ENCODE measurements around the gene SGCA. TPM values are rescaled to one million over a fixed set of nuclear protein-coding genes. Genes with fewer than 3 reads are reported as not detected.

SGCA gene
- total and polyA plus RNA-seq, 2 of the 8 experiments (the other 6 are each of a cell fraction or from before 2014, with no cell fraction given), result 0.12 TPM; not detected in 1

DNA sequence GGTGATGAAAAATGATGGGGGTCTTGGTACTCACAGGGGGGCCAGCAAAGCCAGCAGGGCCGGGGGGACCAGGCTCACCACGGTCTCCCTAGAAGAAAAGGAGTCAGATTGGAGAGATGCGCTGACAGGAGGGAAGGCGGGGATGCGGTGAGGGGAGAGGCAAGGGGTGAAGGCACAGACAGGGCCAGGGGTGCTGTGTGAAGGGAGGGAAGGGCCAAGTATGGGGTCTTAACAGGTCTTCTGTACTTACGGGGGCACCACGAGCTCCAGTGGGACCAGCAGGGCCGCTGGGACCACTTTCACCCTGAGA lies 24.4 kb downstream of the SGCA start (continued):
- TF ChIP-seq, protein P1, sequence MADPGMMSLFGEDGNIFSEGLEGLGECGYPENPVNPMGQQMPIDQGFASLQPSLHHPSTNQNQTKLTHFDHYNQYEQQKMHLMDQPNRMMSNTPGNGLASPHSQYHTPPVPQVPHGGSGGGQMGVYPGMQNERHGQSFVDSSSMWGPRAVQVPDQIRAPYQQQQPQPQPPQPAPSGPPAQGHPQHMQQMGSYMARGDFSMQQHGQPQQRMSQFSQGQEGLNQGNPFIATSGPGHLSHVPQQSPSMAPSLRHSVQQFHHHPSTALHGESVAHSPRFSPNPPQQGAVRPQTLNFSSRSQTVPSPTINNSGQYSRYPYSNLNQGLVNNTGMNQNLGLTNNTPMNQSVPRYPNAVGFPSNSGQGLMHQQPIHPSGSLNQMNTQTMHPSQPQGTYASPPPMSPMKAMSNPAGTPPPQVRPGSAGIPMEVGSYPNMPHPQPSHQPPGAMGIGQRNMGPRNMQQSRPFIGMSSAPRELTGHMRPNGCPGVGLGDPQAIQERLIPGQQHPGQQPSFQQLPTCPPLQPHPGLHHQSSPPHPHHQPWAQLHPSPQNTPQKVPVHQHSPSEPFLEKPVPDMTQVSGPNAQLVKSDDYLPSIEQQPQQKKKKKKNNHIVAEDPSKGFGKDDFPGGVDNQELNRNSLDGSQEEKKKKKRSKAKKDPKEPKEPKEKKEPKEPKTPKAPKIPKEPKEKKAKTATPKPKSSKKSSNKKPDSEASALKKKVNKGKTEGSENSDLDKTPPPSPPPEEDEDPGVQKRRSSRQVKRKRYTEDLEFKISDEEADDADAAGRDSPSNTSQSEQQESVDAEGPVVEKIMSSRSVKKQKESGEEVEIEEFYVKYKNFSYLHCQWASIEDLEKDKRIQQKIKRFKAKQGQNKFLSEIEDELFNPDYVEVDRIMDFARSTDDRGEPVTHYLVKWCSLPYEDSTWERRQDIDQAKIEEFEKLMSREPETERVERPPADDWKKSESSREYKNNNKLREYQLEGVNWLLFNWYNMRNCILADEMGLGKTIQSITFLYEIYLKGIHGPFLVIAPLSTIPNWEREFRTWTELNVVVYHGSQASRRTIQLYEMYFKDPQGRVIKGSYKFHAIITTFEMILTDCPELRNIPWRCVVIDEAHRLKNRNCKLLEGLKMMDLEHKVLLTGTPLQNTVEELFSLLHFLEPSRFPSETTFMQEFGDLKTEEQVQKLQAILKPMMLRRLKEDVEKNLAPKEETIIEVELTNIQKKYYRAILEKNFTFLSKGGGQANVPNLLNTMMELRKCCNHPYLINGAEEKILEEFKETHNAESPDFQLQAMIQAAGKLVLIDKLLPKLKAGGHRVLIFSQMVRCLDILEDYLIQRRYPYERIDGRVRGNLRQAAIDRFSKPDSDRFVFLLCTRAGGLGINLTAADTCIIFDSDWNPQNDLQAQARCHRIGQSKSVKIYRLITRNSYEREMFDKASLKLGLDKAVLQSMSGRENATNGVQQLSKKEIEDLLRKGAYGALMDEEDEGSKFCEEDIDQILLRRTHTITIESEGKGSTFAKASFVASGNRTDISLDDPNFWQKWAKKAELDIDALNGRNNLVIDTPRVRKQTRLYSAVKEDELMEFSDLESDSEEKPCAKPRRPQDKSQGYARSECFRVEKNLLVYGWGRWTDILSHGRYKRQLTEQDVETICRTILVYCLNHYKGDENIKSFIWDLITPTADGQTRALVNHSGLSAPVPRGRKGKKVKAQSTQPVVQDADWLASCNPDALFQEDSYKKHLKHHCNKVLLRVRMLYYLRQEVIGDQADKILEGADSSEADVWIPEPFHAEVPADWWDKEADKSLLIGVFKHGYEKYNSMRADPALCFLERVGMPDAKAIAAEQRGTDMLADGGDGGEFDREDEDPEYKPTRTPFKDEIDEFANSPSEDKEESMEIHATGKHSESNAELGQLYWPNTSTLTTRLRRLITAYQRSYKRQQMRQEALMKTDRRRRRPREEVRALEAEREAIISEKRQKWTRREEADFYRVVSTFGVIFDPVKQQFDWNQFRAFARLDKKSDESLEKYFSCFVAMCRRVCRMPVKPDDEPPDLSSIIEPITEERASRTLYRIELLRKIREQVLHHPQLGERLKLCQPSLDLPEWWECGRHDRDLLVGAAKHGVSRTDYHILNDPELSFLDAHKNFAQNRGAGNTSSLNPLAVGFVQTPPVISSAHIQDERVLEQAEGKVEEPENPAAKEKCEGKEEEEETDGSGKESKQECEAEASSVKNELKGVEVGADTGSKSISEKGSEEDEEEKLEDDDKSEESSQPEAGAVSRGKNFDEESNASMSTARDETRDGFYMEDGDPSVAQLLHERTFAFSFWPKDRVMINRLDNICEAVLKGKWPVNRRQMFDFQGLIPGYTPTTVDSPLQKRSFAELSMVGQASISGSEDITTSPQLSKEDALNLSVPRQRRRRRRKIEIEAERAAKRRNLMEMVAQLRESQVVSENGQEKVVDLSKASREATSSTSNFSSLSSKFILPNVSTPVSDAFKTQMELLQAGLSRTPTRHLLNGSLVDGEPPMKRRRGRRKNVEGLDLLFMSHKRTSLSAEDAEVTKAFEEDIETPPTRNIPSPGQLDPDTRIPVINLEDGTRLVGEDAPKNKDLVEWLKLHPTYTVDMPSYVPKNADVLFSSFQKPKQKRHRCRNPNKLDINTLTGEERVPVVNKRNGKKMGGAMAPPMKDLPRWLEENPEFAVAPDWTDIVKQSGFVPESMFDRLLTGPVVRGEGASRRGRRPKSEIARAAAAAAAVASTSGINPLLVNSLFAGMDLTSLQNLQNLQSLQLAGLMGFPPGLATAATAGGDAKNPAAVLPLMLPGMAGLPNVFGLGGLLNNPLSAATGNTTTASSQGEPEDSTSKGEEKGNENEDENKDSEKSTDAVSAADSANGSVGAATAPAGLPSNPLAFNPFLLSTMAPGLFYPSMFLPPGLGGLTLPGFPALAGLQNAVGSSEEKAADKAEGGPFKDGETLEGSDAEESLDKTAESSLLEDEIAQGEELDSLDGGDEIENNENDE (IDR thresholded peaks at IDR 0.05; ENCODE audit: insufficient replicate concordance, low read length), result no peak
- no peak for TF ChIP-seq BCL11A (IDR thresholded peaks at IDR 0.05; ENCODE audit: low read depth in 2 of 2, low read length in 2 of 2)
- TF ChIP-seq CHD2 (IDR thresholded peaks at IDR 0.05; ENCODE audit: low read length), result no peak
- no peak for TF ChIP-seq JUND (IDR thresholded peaks at IDR 0.05; ENCODE audit: low read length)
- TF ChIP-seq BACH1 (IDR thresholded peaks at IDR 0.05; ENCODE audit: low read length), result no peak
- TF ChIP-seq, protein P2, sequence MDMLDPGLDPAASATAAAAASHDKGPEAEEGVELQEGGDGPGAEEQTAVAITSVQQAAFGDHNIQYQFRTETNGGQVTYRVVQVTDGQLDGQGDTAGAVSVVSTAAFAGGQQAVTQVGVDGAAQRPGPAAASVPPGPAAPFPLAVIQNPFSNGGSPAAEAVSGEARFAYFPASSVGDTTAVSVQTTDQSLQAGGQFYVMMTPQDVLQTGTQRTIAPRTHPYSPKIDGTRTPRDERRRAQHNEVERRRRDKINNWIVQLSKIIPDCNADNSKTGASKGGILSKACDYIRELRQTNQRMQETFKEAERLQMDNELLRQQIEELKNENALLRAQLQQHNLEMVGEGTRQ (IDR thresholded peaks at IDR 0.05; ENCODE audit: low read length), result no peak
- TF ChIP-seq, protein P3, sequence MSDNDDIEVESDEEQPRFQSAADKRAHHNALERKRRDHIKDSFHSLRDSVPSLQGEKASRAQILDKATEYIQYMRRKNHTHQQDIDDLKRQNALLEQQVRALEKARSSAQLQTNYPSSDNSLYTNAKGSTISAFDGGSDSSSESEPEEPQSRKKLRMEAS (IDR thresholded peaks at IDR 0.05), result no peak
- TF ChIP-seq SUZ12 (IDR thresholded peaks at IDR 0.05; ENCODE audit: low read length), result no peak
- no peak for TF ChIP-seq NRF1 (IDR thresholded peaks at IDR 0.05; ENCODE audit: low read depth, low read length)
- no peak for TF ChIP-seq TBP (IDR thresholded peaks at IDR 0.05; ENCODE audit: low read depth, low read length)
